Progenitor cell of endocrine pancreas (in vitro differentiated cells): Measurements from ENCODE around the gene CTSS. TPM values are rescaled to one million over a fixed set of nuclear protein-coding genes. Genes with fewer than 3 reads are reported as not detected.

Experiments
- DNase-seq: peaks from one replicate; pipeline ENCODE4 v3.0.0; 2021; ENCODE audit warnings: low spot score; ENCODE audit not compliant: unreplicated experiment
- H3K27ac Mint-ChIP-seq: 2 replicates; pipeline ENCODE4 v1.8.0; 2021; ENCODE audit warnings: mild to moderate bottlenecking, moderate library complexity, mixed read lengths
- H3K27me3 Mint-ChIP-seq: 2 replicates; pipeline ENCODE4 v1.8.0; 2021; ENCODE audit warnings: mixed read lengths
- H3K36me3 Mint-ChIP-seq: 2 replicates; pipeline ENCODE4 v1.8.0; 2022; ENCODE audit warnings: mixed read lengths; ENCODE audit not compliant: insufficient read depth
- H3K4me1 Mint-ChIP-seq: 2 replicates; pipeline ENCODE4 v1.8.0; 2021; ENCODE audit warnings: low read depth, mixed read lengths
- H3K4me3 Mint-ChIP-seq: 2 replicates; pipeline ENCODE4 v1.8.0; 2021; ENCODE audit warnings: low read depth, mild to moderate bottlenecking, moderate library complexity, mixed read lengths
- H3K9me3 Mint-ChIP-seq: 2 replicates; pipeline ENCODE4 v1.8.0; 2021; ENCODE audit warnings: low read depth, mixed read lengths
- CTCF ChIP-seq: fragments of 200-600 bp; sonication (generic); IDR thresholded peaks from one replicate; pipeline ENCODE4 v1.5.0; 2021; ENCODE audit warnings: antibody characterized with exemption, mild to moderate bottlenecking; ENCODE audit not compliant: unreplicated experiment
- total RNA-seq: library from RNA; stranded (reverse); gene quantifications from 2 replicates; pipeline ENCODE4 v1.2.1, GENCODE V29; 2021

Gene CTSS
- total RNA-seq, 1 donor from 2014 or later = 0.17 TPM

- no peak for TF ChIP-seq CTCF
- H3K4me1 Mint-ChIP-seq = peaks cover 12% of the 10 kb centered on the region
- no peaks in the 10 kb centered on the region for H3K9me3 Mint-ChIP-seq
- DNase-seq = peak; percentile 82
- peak within 1 kb of the TSS; percentile 94 for H3K4me3 Mint-ChIP-seq
- peak within 1 kb of the TSS; percentile 97 for H3K27ac Mint-ChIP-seq
- H3K36me3 Mint-ChIP-seq = peaks cover 8% of the 10 kb centered on the region
- H3K27me3 Mint-ChIP-seq = no peaks in the 10 kb centered on the region
Observed at GRCh38 chr1:150696995-150697927, 68.3 kb downstream of the CTSS start, which contains the start of gene GOLPH3L. Gene GOLPH3L (minus strand): TSS chr1:150697154. CDS start chr1:150694838, 2,316 bp downstream.

GRCh38 chr1:150696590-150696989, 69.0 kb downstream of the CTSS start:
- no peak for DNase-seq
- H3K27me3 Mint-ChIP-seq = no peaks in the 10 kb centered on the region
- no peaks in the 10 kb centered on the region for H3K9me3 Mint-ChIP-seq
- H3K4me3 Mint-ChIP-seq = peak overlapping the region; percentile 94
- H3K4me1 Mint-ChIP-seq = peaks cover 12% of the 10 kb centered on the region
- peak overlapping the region; percentile 97 for H3K27ac Mint-ChIP-seq
- H3K36me3 Mint-ChIP-seq = peaks cover 11% of the 10 kb centered on the region
- TF ChIP-seq CTCF = no peak

- DNase-seq = no peak
- Mint-ChIP-seq H3K27ac (peak overlapping the region; percentile 88), H3K4me3 (peak overlapping the region; percentile 94), H3K9me3 (no peaks in the 10 kb centered on the region), H3K36me3 (peaks cover 13% of the 10 kb centered on the region), H3K27me3 (no peaks in the 10 kb centered on the region), H3K4me1 (peaks cover 12% of the 10 kb centered on the region)
- TF ChIP-seq CTCF = no peak
Observed at GRCh38 chr1:150696162-150696561, 69.4 kb downstream of the CTSS start.

- H3K27ac Mint-ChIP-seq = no peak overlapping the region
- H3K4me3 Mint-ChIP-seq = peak overlapping the region; percentile 57
- no peak for DNase-seq
- peaks cover 15% of the 10 kb centered on the region for H3K36me3 Mint-ChIP-seq
- no peaks in the 10 kb centered on the region for H3K9me3 Mint-ChIP-seq
- no peak for TF ChIP-seq CTCF
- no peaks in the 10 kb centered on the region for H3K27me3 Mint-ChIP-seq
- H3K4me1 Mint-ChIP-seq = peaks cover 12% of the 10 kb centered on the region
Observed at GRCh38 chr1:150695561-150695960, 70.0 kb downstream of the CTSS start.

- peaks cover 16% of the 10 kb centered on the region for H3K36me3 Mint-ChIP-seq
- peak overlapping the region; percentile 41 for H3K27ac Mint-ChIP-seq
- H3K4me3 Mint-ChIP-seq = no peak overlapping the region
- H3K27me3 Mint-ChIP-seq = no peaks in the 10 kb centered on the region
- peaks cover 12% of the 10 kb centered on the region for H3K4me1 Mint-ChIP-seq
- no peaks in the 10 kb centered on the region for H3K9me3 Mint-ChIP-seq
- DNase-seq = no peak
- no peak for TF ChIP-seq CTCF
Observed at GRCh38 chr1:150692720-150693119, 72.9 kb downstream of the CTSS start.
